Adipose tissue (tissue), 3 donors: ENCODE results near the gene GPR31. TPM values are rescaled to one million over a fixed set of nuclear protein-coding genes. Genes with fewer than 3 reads are reported as not detected.

Experiments used
- H3K27ac ChIP-seq: one replicate; pipeline ENCODE4 v1.5.1; 2013; ENCODE audit warnings: low read depth, low read length
- WGBS, 3 donors: extraction: QIAGEN DNeasy Blood & Tissue Kit; methylation state at CpG; one replicate each; pipeline ENCODE4 v1.1.7; 2013; 5-methylcytosine and 5-hydroxymethylcytosine counted together
- polyA plus RNA-seq, 3 donors: library from polyadenylated mRNA; stranded (reverse); fragments of 200-250 nt; gene quantifications; one replicate each; pipeline ENCODE4 v1.2.3, GENCODE V29; 2013
- donor health status: healthy with polysubstance abuse.
- donor health status: Bipolar disorder and iron deficiency.
- donor health status: healthy.

GPR31 gene
- polyA plus RNA-seq, 3 donors, result not detected

DNA sequence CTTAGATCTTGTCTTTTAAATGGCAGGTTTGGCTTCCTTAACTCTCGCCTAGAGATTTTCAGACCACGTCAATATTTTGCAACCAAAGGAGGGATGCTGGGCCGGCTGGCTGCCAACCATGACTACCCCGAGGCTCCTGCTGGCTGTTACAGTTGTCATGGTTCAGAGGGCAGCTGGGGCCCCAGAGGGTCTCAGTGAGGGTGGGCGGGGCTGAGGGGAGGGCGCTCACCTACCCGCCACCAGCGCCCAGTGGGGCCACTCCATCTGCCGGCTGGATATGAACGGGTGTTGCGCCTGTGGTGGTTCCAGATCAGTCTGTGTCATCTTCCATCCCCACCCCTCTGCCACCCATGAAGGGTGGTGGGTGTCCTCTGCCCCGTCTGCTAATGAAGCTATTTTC lies 12.3 kb downstream of the GPR31 start:
- WGBS, 3 donors, result 84 to 89% (median 87%) methylated on average over 12 of the region's 12 CpGs
- H3K27ac ChIP-seq, result no peak overlapping the region

DNA sequence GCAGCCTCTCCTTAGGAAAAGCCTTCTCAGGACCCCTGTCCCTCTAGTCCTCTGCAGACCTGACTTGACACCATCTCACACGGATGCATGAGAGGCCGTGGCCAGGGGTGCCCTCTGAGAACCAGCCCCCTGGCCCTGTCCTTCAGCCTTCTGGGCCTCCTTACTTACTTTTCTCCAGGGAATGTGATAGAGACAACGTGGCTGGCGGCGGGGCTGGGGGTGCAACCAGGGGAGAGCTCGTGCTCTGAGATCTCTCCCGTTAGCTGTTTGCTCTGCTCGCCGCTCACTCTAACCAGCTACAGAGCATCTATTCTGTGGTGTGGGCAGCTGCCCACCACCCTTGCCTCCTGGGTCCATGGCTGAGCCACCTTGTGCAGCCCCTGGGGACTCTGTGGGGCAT lies 14.7 kb downstream of the GPR31 start:
- WGBS, 3 donors, result 70 to 83% (median 78%) methylated on average over 9 of the region's 9 CpGs

DNA sequence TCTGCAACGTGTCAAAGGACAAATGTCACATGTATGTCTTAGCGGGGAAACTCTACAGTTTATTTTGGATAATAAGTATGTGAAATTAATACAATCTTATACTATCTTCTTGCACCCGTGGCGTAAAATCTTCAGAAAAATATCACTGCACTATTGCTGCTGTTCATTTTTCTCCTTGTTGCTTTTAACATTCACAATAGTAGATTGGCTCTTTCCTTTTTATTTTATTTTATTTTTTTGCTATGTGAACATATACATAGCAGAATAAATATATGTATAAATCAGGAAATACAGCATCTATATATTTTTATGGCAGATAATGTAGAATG lies 15.4 kb downstream of the GPR31 start:
- H3K27ac ChIP-seq, result no peak overlapping the region
- 29 to 39% (median 37%) methylated on average over 4 of the region's 4 CpGs for WGBS, 3 donors

More for the DNA sequence above, 14.7 kb downstream of the GPR31 start:
- no peak overlapping the region for H3K27ac ChIP-seq

DNA sequence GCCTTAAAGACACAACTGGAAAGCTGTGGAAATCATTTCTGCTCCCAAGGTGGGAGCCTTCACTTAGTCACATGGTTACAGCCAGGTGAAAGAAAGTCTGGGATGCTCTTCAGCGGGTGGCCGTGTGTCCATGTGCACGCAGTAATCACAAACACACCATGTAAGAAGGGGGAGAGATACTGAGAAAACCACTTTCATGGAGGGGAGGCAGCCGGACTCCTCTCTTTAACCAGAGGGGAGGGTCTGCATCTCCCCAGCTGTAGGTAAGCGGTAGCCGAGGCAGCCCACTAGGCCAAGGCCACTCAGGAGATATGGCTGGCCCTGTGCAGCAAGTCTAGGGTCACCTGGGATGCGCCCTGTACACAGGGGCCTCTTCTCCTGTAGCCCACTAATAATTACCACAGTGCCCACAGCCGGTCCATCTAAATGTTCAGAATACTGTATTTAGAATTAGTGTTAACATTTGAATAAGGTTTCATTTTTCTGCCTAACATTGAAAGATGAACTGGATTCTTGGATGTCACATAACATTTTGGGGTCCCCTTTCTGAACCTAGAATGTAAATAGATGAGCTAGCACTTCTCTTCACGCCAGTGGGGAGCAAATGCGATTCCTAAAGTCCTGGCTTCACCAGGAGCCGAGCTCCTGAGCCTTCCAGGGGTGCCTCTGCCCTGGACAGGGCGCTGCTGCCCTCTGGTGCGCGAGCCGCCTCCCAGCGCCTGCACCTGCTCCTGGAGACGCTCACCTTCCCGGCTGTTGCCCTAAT lies 15.9 kb downstream of the GPR31 start:
- WGBS, 3 donors, result 41 to 47% (median 43%) methylated on average over 18 of the region's 18 CpGs
- H3K27ac ChIP-seq, result no peak overlapping the region

DNA sequence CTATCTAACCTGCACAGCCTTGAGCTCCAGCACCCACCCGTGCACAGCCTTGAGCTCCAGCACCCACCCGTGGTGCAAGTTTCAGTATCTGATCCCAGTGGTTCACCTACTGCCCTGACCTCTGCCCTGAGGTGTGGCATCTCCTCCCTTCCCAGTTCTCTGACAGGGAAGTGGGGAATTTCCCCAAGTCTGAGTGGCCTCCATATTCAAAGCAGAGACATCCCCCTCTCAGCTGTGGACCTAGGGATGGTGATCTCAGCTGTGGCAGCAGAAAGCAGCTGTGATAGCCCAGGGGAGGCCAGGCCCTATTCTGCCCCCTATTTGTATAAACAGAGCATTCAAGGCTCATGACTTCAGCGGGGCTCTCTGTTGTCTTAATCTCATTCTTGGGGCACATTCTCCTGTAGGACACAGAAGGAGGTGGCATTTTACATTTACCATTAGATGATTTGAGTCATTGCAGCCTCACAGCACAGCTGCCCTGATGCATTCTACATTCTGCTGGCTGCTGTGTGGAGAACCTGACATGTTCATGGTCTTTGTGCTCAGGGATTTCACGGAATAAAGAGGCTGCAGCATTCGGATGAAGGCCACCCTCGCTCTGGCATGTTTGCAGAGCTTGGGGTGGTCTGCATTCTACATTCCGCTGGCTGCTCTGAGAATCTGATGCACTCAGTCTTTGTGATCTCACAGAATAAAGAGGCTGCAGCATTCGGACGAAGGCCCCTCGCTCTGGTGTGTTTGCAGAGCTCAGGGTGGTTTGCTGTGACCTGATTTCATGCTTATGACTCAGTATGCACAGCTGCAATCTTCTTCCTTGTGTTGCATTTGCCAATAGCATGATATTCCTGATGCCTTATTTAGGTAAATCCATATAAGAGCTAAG lies 16.9 kb downstream of the GPR31 start:
- no peak overlapping the region for H3K27ac ChIP-seq
- WGBS, 3 donors, result 56 to 78% (median 68%) methylated on average over 10 of the region's 10 CpGs

DNA sequence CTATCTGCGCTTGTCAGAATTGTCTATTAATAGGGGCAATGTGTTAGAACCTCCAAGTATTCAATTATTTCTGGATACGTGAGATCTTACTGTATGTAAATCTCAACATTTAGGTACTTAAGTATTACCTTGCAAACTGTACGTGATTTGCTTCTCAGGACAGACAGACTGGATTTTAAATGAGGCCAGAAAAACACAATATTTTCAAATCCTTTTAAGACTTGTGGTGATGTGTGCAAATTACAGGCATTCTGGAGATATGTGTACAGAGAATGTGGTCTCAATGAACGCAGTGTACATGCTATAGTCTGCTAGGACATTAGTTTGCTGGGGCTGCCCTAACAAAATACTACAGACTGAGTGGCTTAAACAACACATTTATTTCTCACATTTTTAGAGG lies 18.0 kb downstream of the GPR31 start:
- WGBS, 3 donors, result 88 to 93% (median 90%) methylated on average over 4 of the region's 4 CpGs
- H3K27ac ChIP-seq, result no peak overlapping the region

DNA sequence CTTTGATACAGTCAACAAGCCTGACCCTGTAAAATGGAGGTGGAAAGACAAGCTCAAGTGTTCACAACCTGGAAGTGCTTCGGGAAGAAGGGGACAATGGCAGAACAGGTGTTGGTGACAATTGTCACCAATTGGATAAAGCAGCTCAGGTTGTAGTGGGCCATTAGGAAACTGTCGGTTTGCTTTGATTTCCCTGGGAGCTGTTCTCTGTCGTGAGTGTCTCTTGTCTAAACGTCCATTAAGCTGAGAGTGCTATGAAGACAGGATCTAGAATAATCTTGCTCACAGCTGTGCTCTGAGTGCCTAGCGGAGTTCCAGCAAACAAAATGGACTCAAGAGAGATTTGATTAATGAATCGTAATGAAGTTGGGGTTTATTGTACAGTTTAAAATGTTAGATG lies 19.9 kb downstream of the GPR31 start:
- H3K27ac ChIP-seq, result no peak overlapping the region

DNA sequence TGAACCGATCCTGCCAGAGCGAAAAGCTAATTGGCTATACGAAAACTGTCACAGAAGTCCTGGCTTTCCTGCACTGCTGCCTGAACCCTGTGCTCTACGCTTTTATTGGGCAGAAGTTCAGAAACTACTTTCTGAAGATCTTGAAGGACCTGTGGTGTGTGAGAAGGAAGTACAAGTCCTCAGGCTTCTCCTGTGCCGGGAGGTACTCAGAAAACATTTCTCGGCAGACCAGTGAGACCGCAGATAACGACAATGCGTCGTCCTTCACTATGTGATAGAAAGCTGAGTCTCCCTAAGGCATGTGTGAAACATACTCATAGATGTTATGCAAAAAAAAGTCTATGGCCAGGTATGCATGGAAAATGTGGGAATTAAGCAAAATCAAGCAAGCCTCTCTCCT lies 20.7 kb downstream of the GPR31 start:
- H3K27ac ChIP-seq, result no peak overlapping the region
- WGBS, 3 donors, result 65 to 89% (median 78%) methylated on average over 10 of the region's 10 CpGs

More for the DNA sequence above, 19.9 kb downstream of the GPR31 start:
- WGBS, 3 donors, result 59 to 79% (median 75%) methylated on average over 6 of the region's 6 CpGs

DNA sequence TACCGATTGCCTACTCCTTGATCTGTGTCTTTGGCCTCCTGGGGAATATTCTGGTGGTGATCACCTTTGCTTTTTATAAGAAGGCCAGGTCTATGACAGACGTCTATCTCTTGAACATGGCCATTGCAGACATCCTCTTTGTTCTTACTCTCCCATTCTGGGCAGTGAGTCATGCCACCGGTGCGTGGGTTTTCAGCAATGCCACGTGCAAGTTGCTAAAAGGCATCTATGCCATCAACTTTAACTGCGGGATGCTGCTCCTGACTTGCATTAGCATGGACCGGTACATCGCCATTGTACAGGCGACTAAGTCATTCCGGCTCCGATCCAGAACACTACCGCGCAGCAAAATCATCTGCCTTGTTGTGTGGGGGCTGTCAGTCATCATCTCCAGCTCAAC lies 21.4 kb downstream of the GPR31 start:
- no peak overlapping the region for H3K27ac ChIP-seq
- 82 to 86% (median 83%) methylated on average over 13 of the region's 13 CpGs for WGBS, 3 donors

DNA sequence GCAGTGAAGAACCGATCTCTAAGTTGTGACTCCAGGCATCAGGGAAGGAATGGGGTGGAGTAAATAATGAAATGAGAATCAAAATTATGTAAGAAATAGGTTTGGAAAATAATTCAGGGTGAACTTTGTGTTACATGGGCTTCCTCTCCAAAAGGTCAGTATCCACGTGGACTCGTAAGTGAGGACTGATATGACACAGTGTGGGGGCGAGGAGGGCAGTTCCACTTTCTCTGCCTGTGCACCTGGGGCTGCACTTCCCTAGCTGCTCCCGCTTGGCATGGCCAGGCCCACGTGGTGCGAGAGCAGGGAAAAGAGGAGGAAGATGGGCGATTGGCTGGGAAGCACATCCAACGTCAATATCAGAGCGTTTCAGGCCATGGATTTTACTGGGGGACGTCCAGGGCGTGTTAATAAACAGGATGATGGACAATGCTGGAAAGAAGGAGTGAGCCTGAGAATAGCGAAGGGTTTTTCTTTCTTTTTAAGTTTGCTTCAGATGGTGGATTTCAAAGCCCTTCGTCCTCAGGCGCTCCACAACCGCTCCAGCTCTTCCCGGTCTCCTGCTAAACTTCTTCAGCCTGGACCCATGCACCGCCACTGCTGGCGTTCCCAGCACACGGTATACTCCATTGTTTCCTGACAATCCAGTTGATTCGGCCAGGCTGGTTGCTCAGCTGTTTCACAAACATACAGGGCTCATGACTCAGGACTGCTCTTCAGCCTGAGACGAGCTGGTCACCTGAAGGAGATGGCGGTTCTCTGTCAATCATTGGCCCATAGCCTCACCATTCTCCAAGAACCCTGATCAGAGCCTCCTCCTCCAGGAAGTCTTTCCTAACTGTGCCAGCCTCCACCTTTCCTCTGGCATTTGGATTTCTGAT lies 23.1 kb downstream of the GPR31 start:
- WGBS, 3 donors, result 76 to 89% (median 87%) methylated on average over 23 of the region's 23 CpGs
- no peak overlapping the region for H3K27ac ChIP-seq

DNA sequence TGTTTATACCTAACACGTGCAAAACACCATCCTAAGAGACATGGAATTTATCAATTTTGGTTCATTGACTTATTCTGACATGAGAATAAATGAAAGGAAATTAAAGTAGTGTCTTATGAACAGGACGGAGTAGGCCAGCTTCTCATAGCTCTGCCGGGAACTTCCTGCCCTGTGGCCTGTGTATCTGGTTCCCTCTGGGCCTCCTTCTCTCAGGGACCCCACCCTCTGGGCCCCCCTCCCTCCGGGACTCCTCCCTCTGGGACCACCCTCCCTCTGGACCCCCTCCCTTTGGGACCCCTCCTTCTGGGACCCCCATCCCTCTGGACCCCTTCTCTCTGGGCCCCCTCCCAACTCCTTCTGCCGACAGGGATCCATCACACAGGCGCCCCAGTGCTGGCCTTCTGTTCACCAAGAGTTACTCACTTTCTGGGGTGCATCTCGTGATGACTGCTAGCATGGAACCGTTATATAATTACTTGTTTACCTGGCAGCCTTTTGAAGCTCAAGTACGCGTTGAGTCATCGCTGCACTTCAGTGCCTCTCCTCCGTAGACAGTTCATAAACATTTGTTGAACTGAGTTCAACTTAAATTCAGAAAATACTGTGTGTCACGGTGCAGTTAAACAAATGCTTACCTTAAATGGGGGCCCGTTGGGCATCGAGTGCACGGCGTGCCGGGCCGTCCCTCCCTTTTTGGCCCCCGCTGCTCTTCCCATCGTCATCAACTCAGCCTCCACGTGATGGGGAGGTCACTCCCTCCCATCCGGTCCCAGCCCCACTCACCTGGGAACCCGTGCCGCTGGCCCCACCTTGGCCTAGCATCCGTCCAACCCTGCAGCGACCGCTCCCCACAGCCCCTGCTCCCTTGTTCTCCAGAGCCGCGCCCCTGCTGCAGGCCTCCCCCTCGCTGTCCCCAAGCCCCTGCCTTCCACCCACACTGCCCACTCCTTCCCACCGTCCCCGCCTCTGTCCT lies 26.8 kb downstream of the GPR31 start:
- 82 to 90% (median 85%) methylated on average over 33 of the region's 33 CpGs for WGBS, 3 donors
- H3K27ac ChIP-seq, result no peak overlapping the region

DNA sequence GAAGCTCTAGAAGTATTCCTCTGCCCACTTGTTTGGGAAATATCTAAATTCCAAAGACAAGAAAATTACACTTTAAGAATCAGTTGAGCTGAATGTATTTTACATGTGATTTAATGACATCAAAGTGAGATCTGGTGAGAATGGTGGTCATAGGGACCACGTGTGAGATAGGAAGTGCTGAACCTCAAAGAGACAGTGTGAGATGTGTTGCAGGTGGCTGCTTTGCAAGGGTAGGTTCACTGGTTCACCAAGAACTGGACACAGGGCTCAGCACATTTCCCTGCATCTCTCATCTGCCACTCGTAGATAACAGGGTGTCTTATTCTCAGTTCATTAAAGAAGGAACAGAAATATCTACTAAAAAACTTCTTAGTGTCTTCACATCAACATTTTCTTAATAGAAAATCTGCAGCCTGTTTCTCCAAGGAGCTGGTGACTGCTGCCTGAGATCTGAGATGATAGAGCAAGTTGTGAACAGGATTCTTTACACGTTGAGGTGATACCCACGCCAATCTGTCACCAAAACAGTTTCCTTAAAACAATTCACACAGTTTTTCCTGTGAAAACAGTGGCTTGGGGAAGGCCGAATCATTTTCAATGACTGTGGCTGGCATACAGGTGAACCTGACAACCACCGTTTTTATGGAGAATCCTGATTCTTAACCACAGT lies 27.6 kb downstream of the GPR31 start:
- H3K27ac ChIP-seq, result no peak overlapping the region
- WGBS, 3 donors, result 62 to 71% (median 63%) methylated on average over 6 of the region's 6 CpGs

DNA sequence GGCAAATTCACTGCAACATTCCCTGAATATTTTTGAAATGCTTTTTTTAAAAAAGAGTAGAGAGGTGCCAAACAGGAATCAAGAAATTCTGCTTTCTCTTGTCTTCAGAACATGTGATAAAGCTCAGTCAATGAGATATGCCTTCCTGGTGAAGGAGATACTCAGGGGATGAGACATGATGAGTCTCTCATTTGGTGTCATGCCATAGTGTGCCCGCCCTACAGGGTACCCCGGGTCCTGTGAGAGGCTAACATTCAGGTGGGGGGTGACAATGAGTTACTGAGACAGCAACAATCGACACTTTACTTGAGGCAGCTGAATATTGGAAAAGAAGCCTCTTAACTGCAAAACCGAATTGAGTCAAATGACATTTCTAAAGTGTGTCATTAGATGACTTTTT lies 28.2 kb downstream of the GPR31 start:
- no peak overlapping the region for H3K27ac ChIP-seq
- WGBS, 3 donors, result 77 to 85% (median 79%) methylated on average over 4 of the region's 4 CpGs

DNA sequence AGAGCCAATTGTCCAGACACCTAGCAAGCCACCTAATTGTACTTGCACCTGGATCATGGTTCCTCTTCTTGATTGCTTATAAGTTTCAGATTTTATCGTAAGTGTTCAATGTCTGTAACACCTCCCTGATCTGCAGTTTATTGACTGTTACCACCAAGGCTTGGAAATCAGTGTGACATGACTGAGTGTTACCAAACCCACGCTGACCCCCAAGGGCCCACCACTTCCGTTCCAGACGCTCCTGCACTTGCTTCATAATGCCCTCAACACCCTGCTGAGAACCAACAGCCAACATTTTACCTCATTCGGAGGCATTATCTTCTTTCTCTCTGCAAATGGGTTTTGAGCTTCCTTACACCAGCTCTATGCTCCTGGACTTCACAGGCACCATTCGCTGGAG lies 28.6 kb downstream of the GPR31 start:
- WGBS, 3 donors, result 69 to 80% (median 73%) methylated on average over 6 of the region's 6 CpGs
- no peak overlapping the region for H3K27ac ChIP-seq

DNA sequence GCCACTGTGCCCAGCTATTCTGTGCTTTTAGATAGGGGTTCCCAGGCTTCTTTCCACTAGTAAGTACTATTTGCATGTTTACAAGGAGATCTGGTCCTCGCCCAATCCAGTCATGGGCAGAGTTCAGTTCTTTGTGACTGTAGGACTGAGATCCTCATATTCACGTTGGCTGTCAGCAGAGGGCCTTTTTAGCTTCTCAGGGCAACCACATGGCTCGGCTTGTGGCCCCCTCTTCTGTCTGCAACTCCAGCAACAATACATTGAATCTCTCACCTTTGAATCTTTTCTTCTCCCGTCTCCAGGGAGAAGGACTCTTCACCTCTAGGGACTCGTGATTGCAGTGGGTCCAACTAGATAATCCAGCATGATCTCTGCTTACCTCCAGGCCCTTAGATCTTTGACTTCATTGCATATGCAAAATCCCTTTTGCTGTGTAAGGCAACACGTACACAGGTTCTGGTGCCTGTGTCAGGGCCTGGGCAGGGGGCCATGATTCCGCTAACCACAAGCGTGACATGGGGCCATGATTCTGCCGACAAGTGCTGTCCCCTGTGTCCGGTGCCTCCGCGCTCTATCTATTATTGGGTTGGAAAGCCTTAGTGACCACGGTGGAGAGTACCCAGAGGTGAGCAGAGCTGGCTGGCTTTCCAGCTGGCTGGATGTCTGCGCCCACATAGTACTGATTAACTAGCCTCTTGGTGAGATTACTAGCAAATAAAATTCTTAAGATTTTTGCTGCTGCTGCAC lies 29.8 kb downstream of the GPR31 start:
- H3K27ac ChIP-seq, result no peak overlapping the region
- WGBS, 3 donors, result 73 to 89% (median 88%) methylated on average over 14 of the region's 14 CpGs

DNA sequence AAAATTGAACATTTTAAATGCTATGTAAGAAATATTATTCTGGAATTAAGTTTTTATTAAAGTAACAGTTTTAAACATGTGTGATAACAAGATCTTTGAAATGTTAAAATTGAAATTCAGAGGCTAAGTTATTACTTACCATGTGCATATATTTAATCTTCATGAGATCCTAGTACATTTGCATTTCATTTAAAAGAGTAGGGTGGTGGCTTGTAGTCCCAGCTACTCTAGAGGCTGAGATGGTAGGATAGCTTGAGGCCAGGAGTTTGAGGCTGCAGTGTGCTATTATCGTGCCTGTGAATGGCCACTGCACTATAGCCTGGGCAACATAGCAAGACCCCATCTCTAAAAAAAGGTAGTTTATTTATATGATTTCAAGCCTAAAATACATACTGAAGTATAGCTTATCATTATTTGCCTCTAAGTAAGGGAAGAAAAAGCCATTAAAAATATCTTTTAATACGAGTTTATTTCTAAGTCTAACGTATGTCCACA lies 31.9 kb downstream of the GPR31 start:
- WGBS, 3 donors, result 74 to 91% (median 81%) methylated on average over 3 of the region's 3 CpGs

More for the DNA sequence above, 31.9 kb downstream of the GPR31 start:
- H3K27ac ChIP-seq, result no peak overlapping the region
